GM12878 (cell line): Measurements from ENCODE around the gene SPATA9.

ENCODE experiments used
- EGR1 ChIP-seq, 2 experiments: IDR thresholded peaks; 1 replicate in 1 of 2; 2 replicates in 1 of 2; pipeline ENCODE4 v1.6.1; 2011 to 2012; ENCODE audit warnings: low read depth in 2 of 2, low read length in 2 of 2, borderline replicate concordance in 1 of 2, mild to moderate bottlenecking in 1 of 2, moderate library complexity in 1 of 2
- HCFC1 ChIP-seq: fragments of 150-350 bp; IDR thresholded peaks from 2 replicates; pipeline ENCODE4 v1.6.1; 2014; ENCODE audit warnings: low read length
- MAX ChIP-seq: IDR thresholded peaks from 2 replicates; pipeline ENCODE4 v1.6.1; 2012; ENCODE audit warnings: low read depth, low read length, improper control_type of control experiment
- POLR2AphosphoS5 ChIP-seq: IDR thresholded peaks from 2 replicates; pipeline ENCODE4 v1.6.1; 2011; ENCODE audit warnings: mild to moderate bottlenecking, low read length, inconsistent platforms
- RAD51 ChIP-seq: fragments of 450-650 bp; IDR thresholded peaks from 2 replicates; pipeline ENCODE4 v1.6.1; 2016; ENCODE audit warnings: moderate library complexity, mild to moderate bottlenecking, inconsistent platforms
- SMC3 ChIP-seq: IDR thresholded peaks from 2 replicates; pipeline ENCODE4 v1.6.1; 2011; ENCODE audit warnings: low read length, improper control_type of control experiment, borderline replicate concordance
- SP1 ChIP-seq: IDR thresholded peaks from one replicate; pipeline ENCODE4 v1.6.1; 2011; ENCODE audit warnings: low read depth, low read length
- TCF7 ChIP-seq: IDR thresholded peaks from 2 replicates; pipeline ENCODE4 v1.6.1; 2014; ENCODE audit warnings: antibody characterized with exemption, borderline replicate concordance

- no peak for TF ChIP-seq POLR2AphosphoS5
- TF ChIP-seq MAX, result no peak
- TF ChIP-seq HCFC1, result no peak
- TF ChIP-seq TCF7, result no peak
- TF ChIP-seq SMC3, result no peak
- TF ChIP-seq SP1, result no peak
- TF ChIP-seq RAD51, result no peak
- TF ChIP-seq EGR1 (IDR thresholded peaks at IDR 0.05; ENCODE audit: borderline replicate concordance in 1 of 2, low read depth in 2 of 2, low read length in 2 of 2), result no peak
These were observed 49.1 kb downstream of the SPATA9 start for GRCh38 chr5:95633671-95634070.
